Measurements from ENCODE around the gene URM1.

Gene URM1

DNA sequence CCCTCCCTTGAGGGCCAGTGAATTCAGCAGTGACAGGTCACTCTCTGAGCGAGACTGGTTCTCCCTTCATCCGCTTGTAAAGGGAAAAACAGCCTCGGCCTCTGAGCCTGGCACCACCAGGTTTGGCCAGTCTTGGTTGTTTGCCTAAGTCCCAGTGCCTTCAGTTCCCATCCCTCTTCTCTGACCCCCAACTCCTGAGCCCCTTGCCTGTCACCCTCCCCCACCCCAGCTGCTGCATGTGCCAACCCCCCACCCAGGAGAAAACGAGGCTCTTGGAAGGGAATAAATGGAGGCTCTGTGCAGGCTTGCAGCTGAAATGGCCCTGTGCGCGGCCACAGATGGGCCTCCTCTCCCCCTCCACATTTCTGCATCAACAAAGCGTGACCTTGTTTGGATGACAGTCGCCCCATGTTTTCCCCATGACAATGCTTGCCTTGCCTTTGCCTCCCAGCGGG is 3.1 kb downstream of the URM1 start:
- DNase-seq (ENCODE audit: low read depth), result no peak
- no peak overlapping the region for H3K4me3 ChIP-seq (ENCODE audit: low read depth, low read length)
- TF ChIP-seq POLR2A (IDR thresholded peaks at IDR 0.05; ENCODE audit: extremely low read depth, insufficient read length), result no peak
- TF ChIP-seq, protein P1, sequence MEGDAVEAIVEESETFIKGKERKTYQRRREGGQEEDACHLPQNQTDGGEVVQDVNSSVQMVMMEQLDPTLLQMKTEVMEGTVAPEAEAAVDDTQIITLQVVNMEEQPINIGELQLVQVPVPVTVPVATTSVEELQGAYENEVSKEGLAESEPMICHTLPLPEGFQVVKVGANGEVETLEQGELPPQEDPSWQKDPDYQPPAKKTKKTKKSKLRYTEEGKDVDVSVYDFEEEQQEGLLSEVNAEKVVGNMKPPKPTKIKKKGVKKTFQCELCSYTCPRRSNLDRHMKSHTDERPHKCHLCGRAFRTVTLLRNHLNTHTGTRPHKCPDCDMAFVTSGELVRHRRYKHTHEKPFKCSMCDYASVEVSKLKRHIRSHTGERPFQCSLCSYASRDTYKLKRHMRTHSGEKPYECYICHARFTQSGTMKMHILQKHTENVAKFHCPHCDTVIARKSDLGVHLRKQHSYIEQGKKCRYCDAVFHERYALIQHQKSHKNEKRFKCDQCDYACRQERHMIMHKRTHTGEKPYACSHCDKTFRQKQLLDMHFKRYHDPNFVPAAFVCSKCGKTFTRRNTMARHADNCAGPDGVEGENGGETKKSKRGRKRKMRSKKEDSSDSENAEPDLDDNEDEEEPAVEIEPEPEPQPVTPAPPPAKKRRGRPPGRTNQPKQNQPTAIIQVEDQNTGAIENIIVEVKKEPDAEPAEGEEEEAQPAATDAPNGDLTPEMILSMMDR (IDR thresholded peaks at IDR 0.05; ENCODE audit: low read depth, low read length), result no peak
- TF ChIP-seq MYC (IDR thresholded peaks at IDR 0.05; ENCODE audit: low read depth, low read length), result no peak
- TF ChIP-seq, protein P2, sequence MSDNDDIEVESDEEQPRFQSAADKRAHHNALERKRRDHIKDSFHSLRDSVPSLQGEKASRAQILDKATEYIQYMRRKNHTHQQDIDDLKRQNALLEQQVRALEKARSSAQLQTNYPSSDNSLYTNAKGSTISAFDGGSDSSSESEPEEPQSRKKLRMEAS (IDR thresholded peaks at IDR 0.05; ENCODE audit: low read depth, low read length), result no peak

DNA sequence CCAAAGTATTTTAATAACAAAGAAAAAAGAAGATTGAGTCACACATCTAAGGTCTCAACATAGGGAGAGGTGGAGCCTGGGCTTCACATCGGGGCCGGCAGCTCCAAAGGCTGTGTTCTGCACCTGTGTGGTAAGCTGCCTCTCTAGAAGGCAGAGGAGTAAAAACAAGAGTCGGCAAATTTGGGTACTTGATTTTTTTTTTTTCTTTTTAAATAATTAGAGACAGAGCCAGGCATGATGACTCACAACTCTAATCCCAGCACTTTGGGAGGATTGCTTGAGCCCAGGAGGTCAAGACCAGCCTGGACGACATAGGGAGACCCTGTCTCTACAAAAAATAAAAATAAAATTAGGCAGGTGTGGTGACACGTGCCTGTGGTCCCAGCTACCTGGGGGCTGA is 4.7 kb downstream of the URM1 start:
- DNase-seq (ENCODE audit: low read depth), result no peak
- H3K4me3 ChIP-seq (ENCODE audit: low read depth, low read length), result no peak overlapping the region
- TF ChIP-seq, protein P1 (IDR thresholded peaks at IDR 0.05; ENCODE audit: low read depth, low read length), result no peak
- TF ChIP-seq POLR2A (IDR thresholded peaks at IDR 0.05; ENCODE audit: extremely low read depth, insufficient read length), result no peak
- TF ChIP-seq, protein P2 (IDR thresholded peaks at IDR 0.05; ENCODE audit: low read depth, low read length), result no peak
- TF ChIP-seq MYC (IDR thresholded peaks at IDR 0.05; ENCODE audit: low read depth, low read length), result no peak

DNA sequence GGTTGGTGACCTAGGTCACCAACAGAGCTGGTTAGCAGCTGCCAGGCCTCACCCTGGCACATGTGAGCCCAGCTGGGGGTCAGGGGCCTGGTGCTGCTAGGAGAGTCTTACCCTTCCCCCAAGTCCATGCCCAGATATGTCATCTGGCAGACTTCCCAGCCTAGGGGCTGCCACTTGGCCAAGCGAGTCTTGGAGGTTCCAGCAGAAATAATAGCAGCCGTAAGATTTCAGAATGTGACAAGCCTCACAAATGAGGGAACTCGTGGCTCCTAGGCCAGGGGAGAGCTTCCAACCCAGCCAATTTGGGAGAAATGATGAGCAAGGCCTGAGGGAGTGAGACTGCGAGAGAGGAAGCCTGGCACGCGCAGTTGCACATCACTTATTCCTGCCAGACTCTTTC is 11.1 kb downstream of the URM1 start:
- H3K4me3 ChIP-seq (ENCODE audit: low read depth, low read length), result no peak overlapping the region
- no peak for DNase-seq (ENCODE audit: low read depth)
- TF ChIP-seq, protein P2 (IDR thresholded peaks at IDR 0.05; ENCODE audit: low read depth, low read length), result no peak
- no peak for TF ChIP-seq POLR2A (IDR thresholded peaks at IDR 0.05; ENCODE audit: extremely low read depth, insufficient read length)
- TF ChIP-seq, protein P1 (IDR thresholded peaks at IDR 0.05; ENCODE audit: low read depth, low read length), result no peak
- TF ChIP-seq MYC (IDR thresholded peaks at IDR 0.05; ENCODE audit: low read depth, low read length), result no peak

DNA sequence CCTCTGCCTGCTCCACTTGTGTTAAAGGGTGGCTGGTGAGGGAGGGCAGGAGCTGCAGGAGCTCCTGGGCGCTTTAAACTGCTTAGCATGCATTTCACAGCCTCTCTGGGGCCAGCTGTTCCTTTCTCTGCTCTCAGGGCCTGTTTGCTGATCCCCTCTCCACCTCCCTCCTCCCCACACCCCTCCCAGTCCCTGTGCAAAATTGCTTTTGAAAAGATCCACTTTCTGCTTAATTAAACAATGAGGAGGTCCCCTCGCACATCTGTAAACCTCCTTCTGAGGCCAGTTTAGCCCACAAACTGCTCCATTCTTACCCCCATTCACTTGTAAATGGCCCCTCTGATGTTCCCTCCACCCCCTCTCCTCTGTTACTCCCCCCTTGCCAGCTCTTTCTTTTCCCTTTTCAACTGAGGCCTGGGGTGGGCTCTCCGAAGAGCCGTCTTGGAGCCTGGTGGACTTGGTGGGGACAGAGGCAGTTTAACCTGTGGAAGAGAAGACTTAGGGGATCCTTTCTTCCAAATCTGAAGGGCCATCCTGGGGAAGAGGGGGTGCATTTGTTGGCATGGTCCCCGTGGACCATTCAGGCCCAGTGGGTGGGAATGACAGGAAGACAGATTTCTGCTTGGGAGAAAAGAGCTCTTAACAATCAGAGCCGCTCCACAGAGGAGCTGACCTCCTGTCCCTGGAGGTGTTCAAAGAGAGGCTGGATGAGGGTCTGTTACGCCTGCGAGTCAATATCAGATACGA is 12.0 kb downstream of the URM1 start:
- TF ChIP-seq, protein P2 (IDR thresholded peaks at IDR 0.05; ENCODE audit: low read depth, low read length), result no peak
- TF ChIP-seq MYC (IDR thresholded peaks at IDR 0.05; ENCODE audit: low read depth, low read length) (no peak), POLR2A (IDR thresholded peaks at IDR 0.05; ENCODE audit: extremely low read depth, insufficient read length) (no peak)
- TF ChIP-seq, protein P1 (IDR thresholded peaks at IDR 0.05; ENCODE audit: low read depth, low read length), result no peak
- DNase-seq (ENCODE audit: low read depth), result no peak
- no peak overlapping the region for H3K4me3 ChIP-seq (ENCODE audit: low read depth, low read length)

DNA sequence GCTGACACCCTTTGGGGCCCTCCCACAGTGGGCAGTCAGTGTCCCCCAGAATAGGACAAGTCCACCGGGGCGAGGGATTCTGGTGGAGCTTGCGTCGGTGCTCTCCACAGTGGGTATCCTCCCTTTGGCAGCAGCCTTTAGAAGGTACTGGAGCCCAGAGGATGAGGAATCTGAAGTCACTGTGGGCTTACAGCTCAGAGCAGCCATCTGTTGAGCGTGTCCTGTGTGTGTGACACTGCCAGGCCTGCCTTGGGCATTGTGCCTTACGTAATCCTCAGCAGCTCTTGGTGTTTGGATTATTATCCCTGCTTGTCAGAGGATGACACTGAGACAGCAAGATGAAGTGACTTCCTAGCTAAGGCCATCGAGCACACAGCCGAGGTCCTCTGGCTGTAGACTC is 12.6 kb downstream of the URM1 start:
- DNase-seq (ENCODE audit: low read depth), result no peak
- H3K4me3 ChIP-seq (ENCODE audit: low read depth, low read length), result no peak overlapping the region
- no peak for TF ChIP-seq MYC (IDR thresholded peaks at IDR 0.05; ENCODE audit: low read depth, low read length)

DNA sequence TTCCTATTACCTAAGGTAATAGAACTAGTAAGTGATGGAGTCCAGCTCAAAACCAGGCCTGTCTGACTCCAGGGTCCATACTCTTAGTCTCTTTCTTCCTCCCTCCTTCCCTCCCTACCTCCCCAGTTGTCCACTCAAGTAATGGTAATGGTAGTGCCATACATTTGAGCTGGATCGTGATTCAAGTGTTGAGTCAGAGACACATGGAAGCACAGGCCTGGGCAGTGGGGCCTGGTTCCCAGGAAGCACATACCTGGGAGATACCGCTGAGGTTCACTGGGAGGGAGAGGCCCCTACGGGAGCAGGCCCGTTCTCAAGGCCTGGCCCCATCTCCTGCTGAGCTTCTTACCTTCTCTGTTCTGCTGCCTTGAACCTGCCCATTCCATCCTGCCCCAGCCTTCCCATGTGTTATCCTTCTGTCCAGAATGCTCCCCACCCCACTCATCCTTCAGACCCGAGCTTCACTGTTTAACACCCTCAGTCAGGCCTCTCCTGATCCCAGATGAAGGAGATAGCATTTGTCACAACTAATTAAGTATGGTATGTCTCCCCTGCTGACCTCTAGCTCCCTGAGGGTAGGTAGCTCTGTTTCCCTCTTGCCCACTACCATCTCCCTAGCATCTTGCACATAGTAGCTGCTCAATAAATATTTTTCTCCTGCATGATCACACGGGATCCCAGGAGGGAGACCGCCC is 13.8 kb downstream of the URM1 start:
- no peak for TF ChIP-seq POLR2A (IDR thresholded peaks at IDR 0.05; ENCODE audit: extremely low read depth, insufficient read length)
- TF ChIP-seq, protein P2 (IDR thresholded peaks at IDR 0.05; ENCODE audit: low read depth, low read length), result no peak
- TF ChIP-seq, protein P1 (IDR thresholded peaks at IDR 0.05; ENCODE audit: low read depth, low read length), result no peak
- no peak for TF ChIP-seq MYC (IDR thresholded peaks at IDR 0.05; ENCODE audit: low read depth, low read length)
- no peak overlapping the region for H3K4me3 ChIP-seq (ENCODE audit: low read depth, low read length)
- no peak for DNase-seq (ENCODE audit: low read depth)
